HS-5 (cell line): ENCODE measurements around the gene DST.

Experiments
- DNase-seq: peaks from one replicate; pipeline ENCODE4 v3.0.0-alpha.2; 2012; ENCODE audit warnings: low read depth

Gene DST

GRCh38 chr6:56481957-56482356 lies 160.7 kb downstream of the DST start:
- DNase-seq, result no peak

DNA sequence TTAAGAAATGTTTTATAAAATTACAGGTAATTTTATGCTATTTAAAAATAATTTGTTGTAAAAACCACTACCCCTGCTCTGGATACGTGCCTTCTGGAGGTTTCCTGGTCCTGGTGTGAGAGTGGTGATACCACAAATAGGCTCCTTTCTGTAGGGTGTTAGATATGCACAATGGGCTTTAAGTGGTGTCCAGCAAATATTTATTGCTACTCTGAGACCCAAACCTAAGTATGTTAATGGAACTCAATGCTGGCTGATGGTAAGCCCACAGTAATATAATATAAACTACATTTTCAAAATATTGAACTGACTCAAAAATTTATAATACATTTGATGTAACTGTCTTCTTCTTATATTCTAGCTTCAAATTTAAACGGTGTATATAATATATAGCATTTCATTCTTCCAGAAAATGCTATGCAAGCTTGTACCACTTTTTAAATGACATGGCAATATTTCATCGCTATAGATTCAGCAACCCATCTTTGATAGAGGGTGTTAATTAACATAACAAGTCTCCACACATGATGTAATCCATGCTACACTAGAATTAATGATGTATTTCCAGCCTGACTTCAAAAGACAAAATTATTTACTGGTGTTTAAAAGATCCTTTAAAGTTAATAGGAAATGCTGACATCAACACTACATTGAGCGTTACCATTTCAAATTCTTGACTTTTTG lies 161.9 kb downstream of the DST start:
- no peak for DNase-seq

DNA sequence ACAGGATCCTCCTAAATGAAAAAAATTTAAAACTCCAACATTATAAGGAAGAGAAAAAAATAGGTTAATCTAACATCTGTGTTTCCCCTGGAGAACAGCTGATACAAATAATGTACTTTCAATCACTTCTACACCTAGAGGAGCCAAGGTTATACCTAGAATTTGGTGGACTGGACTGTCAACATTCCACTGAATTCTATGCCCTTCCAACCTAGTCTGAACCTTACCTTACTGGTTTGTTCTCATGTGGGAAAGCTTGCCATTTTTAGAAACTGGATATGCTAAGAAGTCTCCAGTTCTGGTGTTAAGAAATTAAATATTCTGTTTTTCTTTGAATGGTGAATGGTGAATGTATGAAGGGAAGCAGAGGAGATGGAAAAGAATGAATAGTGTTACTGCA lies 162.4 kb downstream of the DST start:
- DNase-seq, result no peak

DNA sequence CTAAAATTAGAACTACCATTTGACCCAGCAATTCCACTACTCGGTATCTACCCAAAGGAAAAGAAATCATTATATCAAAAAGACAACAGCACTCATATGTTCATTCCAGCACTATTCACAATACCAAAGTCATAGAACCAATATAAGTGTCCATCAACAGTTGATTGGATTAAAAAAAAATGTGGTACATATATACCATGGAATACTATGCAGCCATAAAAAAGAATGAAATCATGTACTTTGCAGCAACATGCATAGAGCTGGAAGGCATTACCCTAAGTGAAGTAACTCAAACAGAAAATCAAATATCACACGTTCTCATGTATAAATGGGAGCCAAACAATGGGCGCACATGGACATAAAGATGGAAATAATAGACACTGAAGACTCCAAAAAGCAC lies 163.3 kb downstream of the DST start:
- DNase-seq, result no peak

DNA sequence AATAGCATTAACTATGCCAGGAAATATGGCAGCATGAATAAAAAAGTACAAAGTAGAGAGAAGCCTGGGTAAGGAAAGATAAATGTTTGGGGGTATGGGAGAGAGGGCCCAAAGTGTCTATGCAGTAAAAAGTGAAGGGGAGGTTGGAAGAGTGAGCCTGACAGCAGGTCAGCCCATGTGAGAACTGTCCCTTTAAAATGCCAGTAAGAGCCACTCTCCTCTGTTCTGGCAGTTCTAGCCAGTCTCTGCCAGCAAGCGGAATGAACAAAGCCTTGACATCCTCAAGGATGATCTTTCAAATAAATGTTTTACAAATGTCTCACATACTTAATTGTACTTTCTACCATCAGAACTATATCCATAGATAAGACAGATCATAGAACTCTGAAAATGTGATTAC lies 164.5 kb downstream of the DST start:
- DNase-seq, result no peak

- DNase-seq, result no peak
These were observed 165.4 kb downstream of the DST start for GRCh38 chr6:56477241-56477640.

DNA sequence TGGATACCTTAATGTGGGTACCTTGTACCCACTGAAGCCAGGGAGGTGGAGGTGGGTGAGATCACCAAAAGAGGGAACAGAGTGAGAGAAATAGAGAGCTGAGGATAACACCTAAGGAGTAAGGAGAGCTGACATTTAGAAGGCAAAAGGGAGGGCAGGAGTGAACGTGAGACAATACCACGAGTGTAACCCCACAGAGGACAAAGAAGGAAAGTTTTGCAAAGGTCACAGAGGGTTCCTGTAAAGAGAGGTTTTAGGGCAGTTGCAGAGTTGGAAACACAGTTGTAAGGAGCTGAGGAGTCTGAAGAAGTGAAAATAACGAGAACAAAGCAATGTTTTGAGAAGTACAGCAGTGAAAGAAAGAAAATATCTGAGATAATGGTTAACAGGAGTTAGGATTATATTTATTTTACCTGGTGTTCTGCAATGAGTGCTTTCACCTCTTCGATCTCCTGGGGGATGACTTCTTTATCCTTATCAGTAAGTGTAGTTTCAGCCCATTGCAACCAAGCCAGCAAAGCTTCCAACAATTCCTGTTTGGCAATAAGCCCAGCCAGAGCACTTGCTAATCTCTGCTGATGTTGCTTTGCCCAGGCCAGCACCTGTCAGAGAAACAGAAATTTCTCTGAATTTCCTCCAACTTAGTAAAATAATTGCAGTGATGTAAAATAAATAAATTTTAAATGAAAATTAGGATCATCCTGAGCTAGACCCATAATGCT lies 166.8 kb downstream of the DST start:
- no peak for DNase-seq

DNA sequence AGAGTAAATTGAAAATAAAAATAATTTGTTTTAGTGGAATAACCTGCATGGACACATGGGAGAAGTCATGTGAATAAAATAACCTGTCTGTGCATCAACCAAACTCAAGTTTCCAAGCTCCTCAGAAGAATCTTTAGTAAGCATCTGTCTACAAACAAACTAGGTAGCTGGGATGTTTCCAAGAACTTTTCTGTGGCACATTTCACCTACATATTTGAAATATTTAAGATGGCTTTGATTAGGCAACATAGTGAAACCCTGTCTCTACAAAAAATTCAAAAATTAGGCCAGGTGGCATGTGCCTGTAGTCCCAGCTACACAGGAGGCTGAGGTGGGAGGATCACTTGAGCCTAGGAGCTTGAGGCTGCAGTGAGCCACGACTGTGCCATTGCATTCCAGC lies 168.2 kb downstream of the DST start:
- no peak for DNase-seq

DNA sequence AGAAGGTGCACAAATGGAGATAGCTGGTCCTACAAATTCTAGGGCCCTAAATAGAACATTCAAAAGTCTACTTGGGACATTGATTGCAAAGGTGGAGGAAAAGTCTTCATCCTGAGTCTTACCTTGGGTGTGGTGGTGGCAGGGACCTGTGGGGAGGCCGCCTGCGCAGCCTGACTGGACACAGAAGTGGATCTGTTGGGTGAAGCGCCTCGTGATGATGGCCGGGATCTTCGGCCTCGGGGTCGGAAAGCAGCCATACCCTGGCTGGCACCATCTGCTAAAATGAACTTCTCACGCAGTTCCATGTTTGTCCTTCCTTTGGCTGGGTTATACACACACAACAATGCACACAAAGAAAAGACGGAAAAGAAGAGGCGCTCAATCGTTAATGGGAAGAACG lies 179.2 kb downstream of the DST start:
- DNase-seq, result no peak

- DNase-seq, result no peak
These were observed 183.5 kb downstream of the DST start for GRCh38 chr6:56459030-56459805.

DNA sequence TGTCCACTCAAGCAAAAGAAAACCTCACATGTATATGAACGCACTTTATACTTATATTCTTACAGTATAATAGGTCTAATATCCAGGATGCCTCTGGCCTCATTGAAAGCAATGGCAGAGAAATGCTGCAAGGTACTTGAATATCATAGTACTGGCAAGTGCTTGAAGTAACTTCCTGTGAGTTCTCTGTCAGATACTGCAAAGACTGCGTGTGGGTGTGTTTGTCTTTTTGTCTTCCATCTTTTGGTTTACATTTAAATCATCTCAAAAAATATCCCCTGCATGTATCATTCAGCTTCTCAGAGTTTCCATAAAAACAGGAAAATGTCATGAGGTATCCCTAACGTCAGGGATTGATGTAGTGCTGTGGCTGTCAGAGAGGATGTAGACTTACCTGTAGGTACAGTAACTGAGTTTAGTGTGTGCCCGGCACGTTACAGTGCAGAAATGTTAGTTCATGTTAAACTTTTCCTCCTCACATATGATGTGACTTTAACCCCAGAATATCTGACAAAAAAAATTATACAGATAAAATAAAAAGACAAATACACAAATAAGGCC lies 184.3 kb downstream of the DST start:
- DNase-seq, result no peak

DNA sequence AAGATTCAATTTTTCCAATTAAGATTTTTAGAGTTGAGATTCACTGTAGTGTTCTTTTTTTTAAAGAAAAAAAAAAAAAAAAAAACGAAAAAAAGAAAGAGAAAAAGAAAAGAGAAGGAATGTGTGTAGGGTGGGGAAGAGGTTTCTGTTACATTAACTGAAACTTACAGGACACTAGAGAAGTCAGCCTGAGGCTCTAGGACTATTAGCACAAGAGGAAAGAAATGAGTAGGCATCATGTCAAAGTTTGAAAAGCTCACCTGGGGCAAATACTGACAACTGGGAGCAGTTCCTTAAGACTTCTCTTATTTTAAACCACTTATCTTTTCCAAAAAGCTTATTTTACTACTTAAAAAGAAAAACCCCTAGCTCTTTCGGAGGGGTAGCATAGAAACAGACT lies 185.9 kb downstream of the DST start:
- DNase-seq, result no peak

- no peak for DNase-seq
These were observed 191.6 kb downstream of the DST start for GRCh38 chr6:56450882-56451739.

DNA sequence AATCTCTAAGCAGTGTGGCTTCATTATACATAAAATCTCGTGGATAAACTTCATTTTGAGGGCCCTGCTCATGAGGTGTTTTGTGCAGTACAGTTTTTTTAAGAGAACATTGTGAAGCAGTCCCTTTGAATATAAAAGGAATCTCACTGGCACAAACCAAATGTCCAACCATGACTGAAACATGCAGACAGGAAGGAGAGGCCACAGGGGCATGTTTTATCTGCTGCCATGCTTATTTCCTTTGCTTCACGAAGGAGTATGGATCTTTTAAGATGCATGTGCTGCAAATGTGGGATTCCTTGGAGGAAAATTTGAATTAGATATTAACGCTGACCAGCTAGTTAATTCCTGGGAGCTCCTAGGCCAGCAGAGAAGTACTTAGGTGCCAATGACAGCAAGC lies 192.3 kb downstream of the DST start:
- no peak for DNase-seq

DNA sequence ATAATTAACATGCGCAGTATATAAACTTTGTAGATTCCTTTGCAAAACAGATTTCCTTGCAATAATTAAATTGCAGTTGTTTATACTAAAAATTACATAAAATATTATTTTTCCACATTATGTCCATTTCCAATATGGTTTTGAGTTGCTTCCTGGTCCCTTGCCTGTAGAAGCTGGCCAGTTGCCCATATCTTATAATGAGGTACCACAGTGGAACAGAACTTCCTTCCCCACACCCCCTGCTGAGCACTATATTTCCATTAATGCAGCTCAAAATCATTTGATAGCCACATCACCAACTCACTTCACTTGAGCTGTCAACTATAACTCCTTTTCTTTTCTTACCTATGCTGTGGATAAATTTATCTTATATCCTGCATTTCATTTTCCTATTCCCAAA lies 194.6 kb downstream of the DST start:
- no peak for DNase-seq

- no peak for DNase-seq
These were observed 196.9 kb downstream of the DST start for GRCh38 chr6:56445818-56446217.

DNA sequence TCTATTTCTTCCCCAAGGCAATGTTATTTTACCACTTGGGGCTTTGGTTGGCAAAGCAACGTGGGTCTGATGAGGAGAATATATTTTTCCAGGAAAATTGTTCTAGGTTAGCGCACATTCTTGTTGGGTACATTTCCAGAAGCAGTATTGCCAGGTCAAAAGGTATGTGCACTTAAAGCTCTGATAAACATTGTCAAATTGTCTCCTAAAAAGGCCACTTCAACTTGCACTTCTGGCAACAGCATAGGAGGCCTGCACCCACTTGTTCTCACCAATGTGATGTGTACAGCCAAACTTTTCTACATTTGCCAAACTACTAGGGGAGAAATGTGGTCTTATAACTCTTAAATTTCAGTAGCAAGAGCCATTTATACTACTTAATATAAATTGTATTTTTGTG lies 197.8 kb downstream of the DST start:
- no peak for DNase-seq

- no peak for DNase-seq
These were observed 202.1 kb downstream of the DST start for GRCh38 chr6:56440551-56440981.

GRCh38 chr6:56437171-56437900 lies 205.4 kb downstream of the DST start:
- no peak for DNase-seq

- DNase-seq, result no peak
These were observed 206.9 kb downstream of the DST start for GRCh38 chr6:56435754-56436153.

DNA sequence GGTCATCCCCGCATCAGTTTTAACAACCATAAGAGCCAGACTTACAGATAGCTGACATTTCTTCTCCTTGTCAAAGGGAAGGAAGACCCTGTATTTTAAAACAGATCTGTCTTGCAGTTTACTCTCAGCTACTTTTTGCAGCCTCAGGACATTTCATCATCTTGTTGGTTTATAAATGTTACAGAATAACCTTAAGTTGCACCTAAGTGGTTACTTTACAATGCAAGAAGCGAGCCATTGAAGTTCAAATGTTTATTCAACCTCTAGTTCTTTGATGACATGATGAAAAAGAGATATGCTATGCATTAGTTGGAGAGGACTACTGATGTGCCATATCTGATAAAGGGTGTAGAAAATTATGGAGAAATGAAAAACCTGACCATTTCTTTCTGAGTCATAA lies 207.4 kb downstream of the DST start:
- DNase-seq, result no peak
